GM10248 (cell line): ENCODE results near the gene ADAM10.

ENCODE experiments used
- CTCF ChIA-PET: fragments of 300-600 bp; sonication (Branson Sonifier 250); formaldehyde crosslinking; extraction: SDS; loops from one replicate; lab custom pipeline; 2021; ENCODE audit warnings: antibody characterized with exemption; lab: Yijun Ruan, JAX
- POLR2A ChIA-PET: fragments of 350-650 bp; sonication (Branson Sonifier 250); formaldehyde crosslinking; extraction: SDS; loops from one replicate; lab custom pipeline; 2020; ENCODE audit warnings: antibody characterized with exemption; lab: Yijun Ruan, JAX
- DNase-seq: peaks from one replicate; pipeline ENCODE4 v3.0.0; 2012; ENCODE audit errors: extremely low spot score
- TF ChIP-seq, protein P1 (sequence below): IDR thresholded peaks from 2 replicates; pipeline ENCODE4 v1.5.1; 2012; ENCODE audit warnings: mild to moderate bottlenecking, low read depth; ENCODE audit errors: extremely low read depth, missing control alignments, control extremely low read depth

Gene ADAM10

DNA sequence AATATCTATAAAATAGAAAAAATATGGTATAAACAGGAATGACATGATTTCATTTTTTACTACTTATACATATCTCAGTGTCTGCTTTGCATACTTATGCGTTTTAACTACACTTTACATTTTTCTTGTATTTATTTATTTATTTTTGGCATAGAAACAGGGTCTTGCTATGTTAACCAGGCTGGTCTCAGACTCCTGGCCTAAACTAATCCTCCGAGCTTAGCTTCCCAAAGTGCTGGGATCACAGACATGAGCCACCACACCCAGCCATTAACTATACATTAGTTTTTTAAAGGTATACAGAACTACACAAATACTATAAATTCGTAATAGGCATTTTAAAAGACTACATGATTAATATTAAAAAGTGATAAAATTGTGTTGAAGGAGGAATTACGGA lies 9.1 kb downstream of the ADAM10 start:
- POLR2A ChIA-PET = no interaction called here
- DNase-seq = no peak
- CTCF ChIA-PET = interaction anchor here (1.5 kb wide), 1 partner anchor 15 kb away, joined by 4 read pairs; no protein-coding TSS in a partner anchor
- TF ChIP-seq, protein P1, sequence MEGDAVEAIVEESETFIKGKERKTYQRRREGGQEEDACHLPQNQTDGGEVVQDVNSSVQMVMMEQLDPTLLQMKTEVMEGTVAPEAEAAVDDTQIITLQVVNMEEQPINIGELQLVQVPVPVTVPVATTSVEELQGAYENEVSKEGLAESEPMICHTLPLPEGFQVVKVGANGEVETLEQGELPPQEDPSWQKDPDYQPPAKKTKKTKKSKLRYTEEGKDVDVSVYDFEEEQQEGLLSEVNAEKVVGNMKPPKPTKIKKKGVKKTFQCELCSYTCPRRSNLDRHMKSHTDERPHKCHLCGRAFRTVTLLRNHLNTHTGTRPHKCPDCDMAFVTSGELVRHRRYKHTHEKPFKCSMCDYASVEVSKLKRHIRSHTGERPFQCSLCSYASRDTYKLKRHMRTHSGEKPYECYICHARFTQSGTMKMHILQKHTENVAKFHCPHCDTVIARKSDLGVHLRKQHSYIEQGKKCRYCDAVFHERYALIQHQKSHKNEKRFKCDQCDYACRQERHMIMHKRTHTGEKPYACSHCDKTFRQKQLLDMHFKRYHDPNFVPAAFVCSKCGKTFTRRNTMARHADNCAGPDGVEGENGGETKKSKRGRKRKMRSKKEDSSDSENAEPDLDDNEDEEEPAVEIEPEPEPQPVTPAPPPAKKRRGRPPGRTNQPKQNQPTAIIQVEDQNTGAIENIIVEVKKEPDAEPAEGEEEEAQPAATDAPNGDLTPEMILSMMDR = no peak

DNA sequence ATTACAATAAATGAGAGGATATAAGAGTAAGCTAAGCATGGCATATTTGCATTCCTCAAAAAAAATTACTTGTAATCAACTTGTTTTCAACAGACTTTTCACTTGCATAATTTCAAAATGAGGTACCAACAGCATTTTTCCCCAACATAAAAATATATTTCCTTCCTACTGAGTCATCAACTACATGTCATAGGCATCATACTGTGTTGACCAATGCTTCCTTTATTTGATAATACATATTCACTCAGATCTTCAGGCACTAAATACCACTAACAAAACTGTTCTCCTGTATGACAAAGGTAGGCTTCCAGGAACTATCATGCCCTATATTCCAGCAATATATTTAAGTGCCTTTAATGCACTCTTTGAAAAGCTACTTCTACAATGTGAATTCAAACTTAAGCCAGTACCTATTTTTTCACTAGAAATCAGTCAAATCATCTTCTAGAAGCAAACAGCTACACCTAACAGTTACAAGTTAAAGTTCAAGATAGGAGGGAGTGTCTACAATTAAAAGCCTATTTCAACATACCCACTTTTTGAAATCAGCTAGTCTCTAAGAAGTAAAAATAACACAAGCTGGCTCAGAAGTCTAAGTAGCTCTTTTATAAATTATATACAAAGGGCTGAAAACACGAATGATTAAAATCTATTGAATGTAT lies 11.3 kb downstream of the ADAM10 start:
- CTCF ChIA-PET = interaction anchor here (1.8 kb wide), 1 partner anchor 10 kb away, joined by 4 read pairs; no protein-coding TSS in a partner anchor
- POLR2A ChIA-PET = no interaction called here
- TF ChIP-seq, protein P1 = no peak
- DNase-seq = no peak

DNA sequence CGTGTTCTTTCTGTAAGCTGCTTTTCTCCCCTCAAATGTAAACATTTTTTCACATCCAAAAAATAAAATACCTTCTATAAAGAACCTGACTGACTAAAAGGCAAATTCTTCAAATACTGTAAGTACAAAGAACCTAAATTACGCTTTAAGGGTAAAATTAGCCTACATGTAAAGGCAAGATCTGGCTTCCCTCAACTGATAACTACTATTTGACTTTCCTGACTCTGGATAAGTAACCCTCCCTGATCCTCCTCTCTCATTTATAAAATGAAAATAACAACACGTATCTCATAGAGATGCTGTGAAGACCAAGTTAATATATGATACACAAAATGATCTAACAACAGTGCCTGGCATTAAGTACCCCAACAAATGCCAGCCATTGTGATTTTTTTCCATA lies 12.2 kb downstream of the ADAM10 start:
- ChIA-PET CTCF (interaction anchor here (1.8 kb wide), 1 partner anchor 9 kb away, joined by 4 read pairs; no protein-coding TSS in a partner anchor), POLR2A (no interaction called here)
- no peak for DNase-seq
- TF ChIP-seq, protein P1 = no peak

DNA sequence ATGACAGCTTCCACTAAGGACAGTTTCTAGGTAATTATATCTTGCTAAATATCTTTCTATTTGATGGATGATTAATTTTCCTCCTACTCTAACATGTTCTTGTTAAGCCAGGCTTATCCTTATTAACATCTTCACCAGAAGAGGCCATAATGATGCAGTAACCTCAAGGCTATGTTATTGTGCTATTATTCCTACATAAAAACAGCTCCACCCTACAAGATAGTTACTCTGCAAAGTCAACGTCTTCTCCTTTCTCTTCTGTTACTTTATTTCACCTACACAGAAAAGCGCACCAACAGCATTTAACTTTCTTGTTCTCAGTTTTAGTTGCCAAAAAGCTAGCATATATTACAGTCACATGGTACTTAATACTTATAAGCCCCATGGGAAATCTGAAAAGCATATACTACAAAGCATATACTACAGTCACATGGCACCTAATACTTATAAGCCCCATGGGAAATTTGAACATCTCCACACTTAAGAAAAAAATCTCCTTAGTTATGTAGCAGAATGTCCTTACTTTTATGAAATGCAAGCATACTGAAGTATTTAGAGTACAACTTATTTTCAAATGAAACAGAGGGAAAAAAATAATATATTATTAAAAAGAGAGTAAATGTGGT lies 13.4 kb downstream of the ADAM10 start:
- no peak for DNase-seq
- ChIA-PET CTCF (no interaction called here), POLR2A (no interaction called here)
- TF ChIP-seq, protein P1 = no peak

DNA sequence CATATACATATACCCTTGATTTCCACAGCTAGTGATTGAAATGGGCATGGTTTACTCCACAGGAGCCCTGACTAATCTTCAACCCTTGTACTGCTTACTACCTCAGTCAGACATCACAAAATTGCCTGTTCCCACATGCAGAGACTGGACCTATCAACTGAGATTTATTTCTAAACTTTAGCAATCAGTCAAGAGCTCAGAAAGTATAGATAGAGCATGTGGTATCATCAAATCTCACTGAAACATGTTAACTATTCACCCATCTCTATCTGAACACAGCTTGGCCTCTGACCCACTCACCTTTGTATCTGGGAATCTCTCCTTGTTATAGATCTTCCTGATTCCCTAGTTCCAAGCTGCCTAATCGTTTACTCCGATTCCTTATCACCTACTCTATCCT lies 14.6 kb downstream of the ADAM10 start:
- TF ChIP-seq, protein P1 = no peak
- CTCF ChIA-PET = interaction anchor here (0.6 to 1.1 kb wide), 3 partner anchors 17 to 957 kb away, joined by 3 read pairs; no protein-coding TSS in a partner anchor
- DNase-seq = no peak
- POLR2A ChIA-PET = no interaction called here

DNA sequence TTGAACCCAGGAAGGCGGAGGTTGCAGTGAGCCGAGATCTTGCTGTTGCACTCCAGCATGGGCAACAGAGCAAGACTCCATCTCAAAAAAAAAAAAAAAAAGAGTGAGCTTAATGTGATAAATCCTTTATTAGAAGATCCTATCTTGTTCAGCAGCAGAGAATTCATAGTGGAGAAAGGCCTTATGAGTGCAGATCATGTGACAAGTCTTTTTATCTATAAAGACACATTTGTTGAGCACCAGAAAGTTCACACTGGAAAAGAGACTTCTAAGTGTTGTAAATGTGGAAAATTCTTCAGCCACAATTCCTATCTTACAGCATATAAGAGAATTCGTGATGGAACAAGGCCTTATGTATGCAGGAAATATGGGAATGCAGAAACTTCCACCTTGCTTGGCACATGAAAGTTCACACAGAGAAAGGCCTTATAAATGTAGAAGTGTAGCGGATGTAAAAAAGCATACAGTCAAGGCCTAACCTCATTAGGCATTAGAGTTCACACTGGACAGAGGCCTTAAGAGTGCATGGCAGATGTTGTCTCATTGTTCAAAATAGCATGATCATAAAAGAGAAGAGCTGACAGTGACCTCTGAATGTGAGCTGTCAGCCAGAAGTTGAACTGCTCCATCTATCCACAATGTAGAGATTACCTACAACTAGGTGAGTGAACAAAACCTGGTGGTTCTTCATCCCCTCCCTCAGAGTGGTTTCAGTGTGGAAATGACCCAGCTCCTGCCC lies 16.7 kb downstream of the ADAM10 start:
- CTCF ChIA-PET = interaction anchor here (0.7 to 1.1 kb wide), 2 partner anchors 11 to 17 kb away, joined by 3 read pairs; partner anchors contain the start of gene ADAM10
- POLR2A ChIA-PET = interaction anchor here (0.7 kb wide), 1 partner anchor 68 kb away, joined by 4 read pairs; no protein-coding TSS in a partner anchor

More for the DNA sequence above, 16.7 kb downstream of the ADAM10 start:
- DNase-seq = no peak
- TF ChIP-seq, protein P1 = no peak
